DND-41 (cell line): ENCODE data around the gene METTL23.

Source experiments
- CTCF ChIP-seq: IDR thresholded peaks from 2 replicates; pipeline ENCODE4 v1.5.1; 2012; ENCODE audit warnings: borderline replicate concordance, low read length, moderate library complexity, mild to moderate bottlenecking; ENCODE audit not compliant: poor library complexity, severe bottlenecking; ENCODE audit errors: extremely low read depth
- EZH2 ChIP-seq: IDR thresholded peaks from 3 replicates; pipeline ENCODE4 v1.6.1; 2012; ENCODE audit warnings: borderline replicate concordance, low read depth, mild to moderate bottlenecking, moderate library complexity, low read length, inconsistent platforms; ENCODE audit not compliant: severe bottlenecking

- TF ChIP-seq CTCF (no peak), EZH2 (no peak)
Observed at GRCh38 chr17:76697702-76698465, 28.8 kb upstream of the METTL23 start.
